Body of pancreas (tissue), 4 donors: Measurements from ENCODE around the gene METTL2A.

Source experiments
- CTCF ChIP-seq, 7 experiments: fragments of 450-650 bp in 4 of 7; fragments of 200-600 bp in 3 of 7; sonication (generic) in 3 of 7; IDR thresholded peaks; one replicate each; pipeline ENCODE4 v1.5.1; 2016 to 2019; ENCODE audit warnings: antibody characterized with exemption in 7 of 7
- POLR2A ChIP-seq, 3 donors: fragments of 450-650 bp; IDR thresholded peaks; one replicate each; pipeline ENCODE4 v1.6.1; 2016; ENCODE audit warnings: antibody characterized with exemption in 3 of 3, mild to moderate bottlenecking in 2 of 3

GRCh38 chr17:62381561-62381960, 42.1 kb upstream of the METTL2A start:
- TF ChIP-seq CTCF (IDR thresholded peaks at IDR 0.05), result no peak
- no peak for TF ChIP-seq POLR2A (IDR thresholded peaks at IDR 0.05)
